Activated T-cell treated with anti-CD3 and anti-CD28 coated beads for 1 hour (primary cell): ENCODE results near the gene LCORL.
"Not testable (repeated sequence)": the region's sequence is repeated elsewhere in the genome, so short reads cannot be mapped to it uniquely, and the experiment has no call there.

Experiments used
- DNase-seq: peaks from one replicate; pipeline ENCODE4 v3.0.0-alpha.2; 2020; ENCODE audit warnings: low read depth

LCORL gene

GRCh38 chr4:17851959-17852358, 169.6 kb downstream of the LCORL start:
- DNase-seq: no peak

- DNase-seq: not testable (repeated sequence)
Observed at GRCh38 chr4:17850295-17850694, 171.3 kb downstream of the LCORL start.

- no peak for DNase-seq
Observed at GRCh38 chr4:17846266-17846665, 175.3 kb downstream of the LCORL start.

- DNase-seq: no peak
Observed at GRCh38 chr4:17823871-17824669, 197.5 kb downstream of the LCORL start.

- DNase-seq: no peak
Observed at GRCh38 chr4:17817027-17817426, 204.5 kb downstream of the LCORL start.

- no peak for DNase-seq
Observed at GRCh38 chr4:17816142-17816541, 205.4 kb downstream of the LCORL start.

GRCh38 chr4:17814140-17814539, 207.4 kb downstream of the LCORL start:
- no peak for DNase-seq

- DNase-seq: no peak
Observed at GRCh38 chr4:17812801-17813200, 208.8 kb downstream of the LCORL start.

GRCh38 chr4:17812125-17812524, 209.4 kb downstream of the LCORL start:
- DNase-seq: no peak

GRCh38 chr4:17811078-17811603, 210.4 kb downstream of the LCORL start:
- DNase-seq: no peak

GRCh38 chr4:17810260-17811077, 211.1 kb downstream of the LCORL start, which contains the start of the genes DCAF16 and NCAPG:
Gene DCAF16 (minus strand): TSS chr4:17810757. CDS start chr4:17804141, 6,616 bp downstream.
Gene NCAPG (plus strand): TSS chr4:17810979. CDS start chr4:17811078, 99 bp downstream.
- peak; percentile 99 for DNase-seq

GRCh38 chr4:17809667-17810066, 211.9 kb downstream of the LCORL start:
- DNase-seq: no peak

- no peak for DNase-seq
Observed at GRCh38 chr4:17807446-17807845, 214.1 kb downstream of the LCORL start.

GRCh38 chr4:17805580-17806155, 215.9 kb downstream of the LCORL start:
- DNase-seq: no peak

GRCh38 chr4:17797808-17798207, 223.7 kb downstream of the LCORL start:
- no peak for DNase-seq

GRCh38 chr4:17794730-17795129, 226.8 kb downstream of the LCORL start:
- no peak for DNase-seq
